ENCODE results near the gene GRIK4. TPM values are rescaled to one million over a fixed set of nuclear protein-coding genes. Genes with fewer than 3 reads are reported as not detected.

GRIK4 gene
- total RNA-seq (2014; rRNA removed) = not detected in 2 replicates
- Bru-seq, nascent RNA = percentile 4 among the genes with signal in this experiment
- percentile 14 among the genes with signal in this experiment for BruChase-seq, experiment 1, labeled RNA remaining after a 6-hour chase
- percentile 16 among the genes with signal in this experiment for BruChase-seq, experiment 2, labeled RNA remaining after a 2-hour chase
- long read RNA-seq = 0 reads

GRCh38 chr11:120511116-120511819 lies at the start of gene GRIK4:
GRIK4 (plus strand) TSS chr11:120511748; CDS start chr11:120660319, 148,571 bp downstream.
- ChIA-PET POLR2A (ENCODE audit: unreplicated experiment) (no interaction called here), CTCF (interaction anchor here (0.6 to 1.2 kb wide), 5 partner anchors 10 to 683 kb away, joined by 3 to 6 read pairs (median 4); no protein-coding TSS in a partner anchor)

DNA sequence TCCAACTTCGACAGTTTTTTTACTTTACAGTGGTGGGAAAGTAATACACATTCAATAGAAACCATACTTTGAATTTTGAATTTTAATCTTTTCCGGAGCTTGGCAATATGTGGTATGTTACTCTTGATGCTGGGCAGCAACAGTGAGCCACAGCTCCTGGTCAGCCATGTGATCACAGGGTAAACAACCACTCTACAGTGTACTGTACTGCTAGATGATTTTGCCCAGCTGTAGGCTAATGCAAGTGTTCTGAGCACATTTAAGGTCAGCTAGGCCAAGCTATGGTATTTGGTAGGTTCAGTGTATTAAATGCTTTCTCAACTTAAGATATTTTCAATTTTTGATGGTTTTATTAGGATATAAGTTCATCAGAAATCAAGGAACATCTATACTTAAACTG lies 48.7 kb upstream of the GRIK4 start:
- no peaks in the 10 kb centered on the region for H3K9me3 ChIP-seq (ENCODE audit: low read length)
- TF ChIP-seq EZH2 (IDR thresholded peaks at IDR 0.05; ENCODE audit: low read length, unreplicated experiment) (no peak), EZH2phosphoT487 (IDR thresholded peaks at IDR 0.05; ENCODE audit: borderline replicate concordance, low read length) (no peak), CTCF (conservative IDR thresholded peaks at IDR 0.05; ENCODE audit: low read depth, low read length) (no peak)
- no peaks in the 10 kb centered on the region for H3K27me3 ChIP-seq (ENCODE audit: low read length)
- H3K4me3 ChIP-seq (ENCODE audit: low read length) = no peak overlapping the region
- H3F3A ChIP-seq (ENCODE audit: low read length, unreplicated experiment) = no peaks in the 10 kb centered on the region
- ChIA-PET CTCF (no interaction called here), POLR2A (ENCODE audit: unreplicated experiment) (no interaction called here)
- H3K79me2 ChIP-seq (ENCODE audit: low read length) = no peaks in the 10 kb centered on the region
- H3K27ac ChIP-seq (ENCODE audit: low read length) = no peak overlapping the region
- H4K20me1 ChIP-seq (ENCODE audit: low read length) = no peaks in the 10 kb centered on the region
- peaks cover 50% of the 10 kb centered on the region for H3K36me3 ChIP-seq (ENCODE audit: low read depth, low read length)
- no peak overlapping the region for H2AFZ ChIP-seq (ENCODE audit: low read length)
- intact Hi-C loops (cut with micrococcal nuclease) = no loop called here
- no peak overlapping the region for H3K4me2 ChIP-seq (ENCODE audit: low read length)
- H3K4me1 ChIP-seq (ENCODE audit: insufficient read depth, low read length) = peaks cover 5% of the 10 kb centered on the region
- DNase-seq (no peak), ATAC-seq (no peak)
- BruUV-seq (replicated peaks) = no TSS peak
- H3K9ac ChIP-seq (ENCODE audit: low read length) = no peak overlapping the region
- no peaks in the 10 kb centered on the region for H3K9me2 ChIP-seq (replicated peaks; ENCODE audit: low read length)

More at GRCh38 chr11:120511116-120511819, at the start of gene GRIK4:
- ATAC-seq (peak; percentile 90), DNase-seq (peak; percentile 80)
- Histone ChIP-seq H3F3A (ENCODE audit: low read length, unreplicated experiment) (no peaks in the 10 kb centered on the region), H3K9ac (ENCODE audit: low read length) (no peak within 1 kb of the TSS), H3K27me3 (ENCODE audit: low read length) (peaks cover 67% of the 10 kb centered on the region), H3K27ac (ENCODE audit: low read length) (no peak within 1 kb of the TSS), H3K36me3 (ENCODE audit: low read depth, low read length) (no peaks in the 10 kb centered on the region), H3K4me1 (ENCODE audit: insufficient read depth, low read length) (no peaks in the 10 kb centered on the region), H2AFZ (ENCODE audit: low read length) (no peak within 1 kb of the TSS), H3K9me2 (replicated peaks; ENCODE audit: low read length) (no peaks in the 10 kb centered on the region), H3K9me3 (ENCODE audit: low read length) (no peaks in the 10 kb centered on the region), H3K4me3 (ENCODE audit: low read length) (peak within 1 kb of the TSS; percentile 51; the same call in 1 of the 2 replicates), H3K4me2 (ENCODE audit: low read length) (peak within 1 kb of the TSS; percentile 72), H3K79me2 (ENCODE audit: low read length) (no peaks in the 10 kb centered on the region), H4K20me1 (ENCODE audit: low read length) (no peaks in the 10 kb centered on the region)
- no peak for TF ChIP-seq EZH2phosphoT487 (IDR thresholded peaks at IDR 0.05; ENCODE audit: borderline replicate concordance, low read length)
- TF ChIP-seq CTCF (conservative IDR thresholded peaks at IDR 0.05; ENCODE audit: low read depth, low read length) = peak; percentile 95
- no TSS peak for BruUV-seq (replicated peaks)
- intact Hi-C loops (cut with micrococcal nuclease) = loop anchor here (1.0 to 2.0 kb wide), 4 partner anchors 174 to 684 kb away; no protein-coding TSS in a partner anchor

Measured in PC-3 (cell line).